ENCODE measurements around the gene TMEM150B.

DNA sequence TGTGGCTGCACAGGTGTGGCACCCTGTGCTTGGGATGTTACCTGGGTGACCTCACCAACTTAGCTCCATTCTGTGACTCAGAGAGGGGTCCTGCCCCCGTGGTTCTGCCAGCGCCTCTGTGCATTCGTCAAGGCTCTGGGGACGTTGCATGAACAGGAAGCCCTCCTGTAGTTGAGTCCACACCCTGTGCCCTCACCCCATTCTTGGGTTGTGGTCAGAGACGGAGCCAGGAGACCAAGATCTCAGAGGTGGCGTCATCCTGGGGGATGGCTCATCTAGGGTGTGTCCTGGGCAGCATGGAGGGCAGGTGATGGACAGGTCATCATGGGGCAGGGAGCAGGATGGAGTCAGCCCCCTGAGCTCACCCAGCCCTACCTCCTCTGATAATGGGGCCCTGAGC is 26.9 kb upstream of the TMEM150B start:
- TF ChIP-seq, protein P1, sequence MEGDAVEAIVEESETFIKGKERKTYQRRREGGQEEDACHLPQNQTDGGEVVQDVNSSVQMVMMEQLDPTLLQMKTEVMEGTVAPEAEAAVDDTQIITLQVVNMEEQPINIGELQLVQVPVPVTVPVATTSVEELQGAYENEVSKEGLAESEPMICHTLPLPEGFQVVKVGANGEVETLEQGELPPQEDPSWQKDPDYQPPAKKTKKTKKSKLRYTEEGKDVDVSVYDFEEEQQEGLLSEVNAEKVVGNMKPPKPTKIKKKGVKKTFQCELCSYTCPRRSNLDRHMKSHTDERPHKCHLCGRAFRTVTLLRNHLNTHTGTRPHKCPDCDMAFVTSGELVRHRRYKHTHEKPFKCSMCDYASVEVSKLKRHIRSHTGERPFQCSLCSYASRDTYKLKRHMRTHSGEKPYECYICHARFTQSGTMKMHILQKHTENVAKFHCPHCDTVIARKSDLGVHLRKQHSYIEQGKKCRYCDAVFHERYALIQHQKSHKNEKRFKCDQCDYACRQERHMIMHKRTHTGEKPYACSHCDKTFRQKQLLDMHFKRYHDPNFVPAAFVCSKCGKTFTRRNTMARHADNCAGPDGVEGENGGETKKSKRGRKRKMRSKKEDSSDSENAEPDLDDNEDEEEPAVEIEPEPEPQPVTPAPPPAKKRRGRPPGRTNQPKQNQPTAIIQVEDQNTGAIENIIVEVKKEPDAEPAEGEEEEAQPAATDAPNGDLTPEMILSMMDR (conservative IDR thresholded peaks at IDR 0.05; ENCODE audit: low read depth, low read length) = no peak
- no peak for TF ChIP-seq EZH2 (IDR thresholded peaks at IDR 0.05; ENCODE audit: borderline replicate concordance, low read depth, low read length, poor library complexity, severe bottlenecking)

Measured in A673 (cell line).